HG02884 (cell line): Measurements from ENCODE around the gene DRG2.

ENCODE experiments used
- ATAC-seq: cut with Tn5 transposase; IDR thresholded peaks from one replicate; pipeline ENCODE4 v1.9.1; 2021; ENCODE audit warnings: mild to moderate bottlenecking, moderate library complexity; ENCODE audit not compliant: unreplicated experiment

Gene DRG2

GRCh38 chr17:18074566-18075272, 13.0 kb upstream of the DRG2 start:
- ATAC-seq: no peak

- no peak for ATAC-seq
Measured at GRCh38 chr17:18076936-18077335, 10.8 kb upstream of the DRG2 start.

- no peak for ATAC-seq
Measured at GRCh38 chr17:18079543-18079942, 8.2 kb upstream of the DRG2 start.

- no peak for ATAC-seq
Measured at GRCh38 chr17:18084256-18084655, 3.5 kb upstream of the DRG2 start.

- no peak for ATAC-seq
Measured at GRCh38 chr17:18089613-18090012, 1.9 kb downstream of the DRG2 start.

GRCh38 chr17:18093616-18094408, 6.1 kb downstream of the DRG2 start:
- no peak for ATAC-seq

GRCh38 chr17:18094409-18094807, 6.7 kb downstream of the DRG2 start:
- ATAC-seq: no peak

- ATAC-seq: no peak
Measured at GRCh38 chr17:18099516-18099915, 11.8 kb downstream of the DRG2 start.

GRCh38 chr17:18100616-18101015, 12.9 kb downstream of the DRG2 start:
- ATAC-seq: no peak

GRCh38 chr17:18101828-18102227, 14.1 kb downstream of the DRG2 start:
- no peak for ATAC-seq

GRCh38 chr17:18102640-18103039, 14.9 kb downstream of the DRG2 start:
- no peak for ATAC-seq

GRCh38 chr17:18105027-18105426, 17.3 kb downstream of the DRG2 start:
- ATAC-seq: no peak

GRCh38 chr17:18105595-18105994, 17.8 kb downstream of the DRG2 start:
- no peak for ATAC-seq

- no peak for ATAC-seq
Measured at GRCh38 chr17:18106211-18106610, 18.5 kb downstream of the DRG2 start.

- no peak for ATAC-seq
Measured at GRCh38 chr17:18107061-18107790, 19.5 kb downstream of the DRG2 start.

- ATAC-seq: no peak
Measured at GRCh38 chr17:18107971-18108370, 20.2 kb downstream of the DRG2 start.

GRCh38 chr17:18108401-18109312, 20.9 kb downstream of the DRG2 start, which contains the start of gene MYO15A:
TSS of gene MYO15A (plus strand) at chr17:18108756. CDS start at chr17:18118801, 10,045 bp downstream.
- ATAC-seq: no peak

GRCh38 chr17:18109935-18110485, 22.3 kb downstream of the DRG2 start:
- ATAC-seq: no peak

GRCh38 chr17:18110636-18111145, 22.9 kb downstream of the DRG2 start:
- ATAC-seq: no peak
